Adipocyte (in vitro differentiated cells): Measurements from ENCODE around the gene RGS10.
"Not testable (repeated sequence)": the region's sequence is repeated elsewhere in the genome, so short reads cannot be mapped to it uniquely, and the experiment has no call there.

ENCODE experiments used
- DNase-seq: peaks from one replicate; pipeline ENCODE4 v3.0.0-alpha.2; 2015; ENCODE audit warnings: low read depth
- H3K27me3 ChIP-seq: replicated peaks from 2 replicates; pipeline ENCODE4 v1.7.0; 2013; ENCODE audit warnings: mild to moderate bottlenecking, low read length, moderate library complexity; ENCODE audit not compliant: control insufficient read depth, insufficient read depth
- H3K36me3 ChIP-seq: 2 replicates; pipeline ENCODE4 v1.7.0; 2013; ENCODE audit warnings: low read length, mild to moderate bottlenecking, moderate library complexity; ENCODE audit not compliant: control insufficient read depth, insufficient read depth, severe bottlenecking
- H3K4me1 ChIP-seq: 2 replicates; pipeline ENCODE4 v1.7.0; 2013; ENCODE audit warnings: mild to moderate bottlenecking, low read length, moderate library complexity; ENCODE audit not compliant: control insufficient read depth, insufficient read depth
- H3K4me3 ChIP-seq: 2 replicates; pipeline ENCODE4 v1.7.0; 2013; ENCODE audit warnings: mild to moderate bottlenecking, low read length, moderate library complexity
- H3K9ac ChIP-seq: 2 replicates; pipeline ENCODE4 v1.7.0; 2013; ENCODE audit warnings: mild to moderate bottlenecking, low read length, moderate library complexity
- H3K9me3 ChIP-seq: 2 replicates; pipeline ENCODE4 v1.7.0; 2013; ENCODE audit warnings: mild to moderate bottlenecking, low read length, moderate library complexity; ENCODE audit not compliant: control insufficient read depth

RGS10 gene

DNA sequence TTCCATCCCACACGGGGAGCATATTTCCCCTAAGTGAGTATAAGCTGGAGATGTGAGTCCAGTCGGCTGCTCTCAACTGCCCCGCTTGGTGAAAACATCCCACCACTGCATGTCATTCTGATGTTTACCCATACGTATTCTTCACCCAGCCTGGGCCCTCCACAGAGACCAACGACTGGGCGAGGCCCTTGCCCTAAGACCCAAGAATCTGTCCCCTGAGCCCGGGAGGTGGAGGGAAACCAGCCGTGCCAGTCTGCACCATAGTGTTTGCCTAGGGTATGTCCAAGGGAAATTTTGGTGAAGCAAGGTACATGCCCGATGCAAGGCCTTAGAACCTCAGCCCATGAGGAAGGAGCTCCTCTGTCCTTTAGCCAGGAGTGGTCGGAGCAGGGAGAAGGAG lies 67.9 kb downstream of the RGS10 start:
- H3K4me3 ChIP-seq = no peak overlapping the region
- H3K27me3 ChIP-seq = peaks cover 69% of the 10 kb centered on the region
- no peak overlapping the region for H3K9ac ChIP-seq
- H3K9me3 ChIP-seq = peaks cover 2% of the 10 kb centered on the region
- DNase-seq = no peak
- H3K4me1 ChIP-seq = no peaks in the 10 kb centered on the region
- no peaks in the 10 kb centered on the region for H3K36me3 ChIP-seq

DNA sequence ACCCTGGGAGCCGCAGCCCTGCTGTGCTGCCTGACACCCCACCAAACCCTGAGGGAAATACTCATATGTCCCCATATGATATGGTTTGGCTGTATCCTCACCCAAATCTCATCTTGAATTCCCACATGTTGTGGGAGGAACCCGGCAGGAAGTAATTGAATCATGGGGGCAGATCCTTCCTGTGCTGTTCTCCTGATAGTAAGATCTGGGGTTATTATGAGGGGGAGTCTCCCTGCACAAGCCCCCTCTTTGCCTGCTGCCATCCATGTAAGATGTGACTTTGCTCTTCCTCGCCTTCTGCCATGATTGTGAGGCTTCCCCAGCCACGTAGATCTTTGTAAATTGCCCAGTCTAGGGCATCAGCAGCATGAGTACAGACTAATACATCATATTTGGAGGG lies 68.7 kb downstream of the RGS10 start:
- Histone ChIP-seq H3K4me1 (no peaks in the 10 kb centered on the region), H3K36me3 (no peaks in the 10 kb centered on the region), H3K9me3 (peaks cover 2% of the 10 kb centered on the region), H3K9ac (no peak overlapping the region), H3K4me3 (no peak overlapping the region), H3K27me3 (peaks cover 67% of the 10 kb centered on the region)
- no peak for DNase-seq

DNA sequence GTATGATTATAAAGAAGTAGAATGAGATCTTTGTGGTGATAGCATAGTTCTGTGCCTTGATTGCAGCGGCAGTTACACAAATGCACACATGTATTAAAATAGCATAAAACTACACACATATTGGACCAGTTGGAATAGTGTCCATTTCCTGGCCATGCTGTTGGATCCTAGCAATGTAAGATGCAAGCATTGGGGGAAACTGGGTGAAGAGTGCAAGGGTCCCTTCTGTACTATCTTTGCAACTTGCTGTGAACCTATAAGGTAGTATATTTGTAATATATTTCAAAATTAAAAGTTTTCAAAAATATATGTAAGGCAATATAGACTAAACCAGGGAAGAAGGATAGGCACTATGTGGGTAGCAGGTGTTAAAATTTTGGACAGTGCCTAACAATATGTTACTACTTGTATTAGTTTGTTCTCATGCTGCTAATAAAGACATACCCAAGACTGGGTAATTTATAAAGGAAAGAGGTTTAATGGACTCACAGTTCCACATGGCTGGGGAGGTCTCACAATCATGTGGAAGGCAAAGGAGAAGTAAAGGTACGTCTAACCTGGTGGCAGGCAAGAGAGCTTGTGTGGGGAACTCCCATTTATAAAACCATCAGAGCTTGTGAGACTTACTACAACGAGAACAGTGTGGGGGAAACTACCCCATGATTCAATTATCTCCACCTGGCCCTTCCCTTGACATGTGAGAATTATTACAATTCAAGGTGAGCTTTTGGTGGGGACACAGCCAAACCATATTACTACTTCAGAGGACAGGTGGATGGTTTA lies 71.4 kb downstream of the RGS10 start:
- Histone ChIP-seq H3K27me3 (peaks cover 54% of the 10 kb centered on the region), H3K9ac (no peak overlapping the region), H3K4me1 (no peaks in the 10 kb centered on the region), H3K9me3 (peaks cover 2% of the 10 kb centered on the region), H3K4me3 (no peak overlapping the region), H3K36me3 (no peaks in the 10 kb centered on the region)
- no peak for DNase-seq

DNA sequence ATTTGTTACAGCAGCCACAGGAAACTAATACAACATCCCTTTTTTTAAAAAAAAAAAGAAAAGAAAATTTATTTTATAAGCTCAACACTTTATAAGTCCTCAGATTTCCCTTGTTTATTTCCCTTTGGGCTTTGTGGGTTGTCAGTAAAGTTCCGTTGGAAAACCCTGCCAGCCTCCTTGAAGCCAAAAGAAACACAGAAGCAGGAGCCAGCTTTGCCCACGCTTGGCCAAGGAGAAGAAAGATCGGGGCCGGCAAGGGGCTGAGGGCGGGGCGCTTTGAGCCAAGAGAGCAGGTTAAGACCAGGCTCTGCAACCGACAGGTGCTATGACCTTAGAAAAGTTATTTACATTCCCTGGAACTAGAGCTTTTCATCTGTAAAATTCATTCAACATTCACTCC lies 72.7 kb downstream of the RGS10 start:
- Histone ChIP-seq H3K27me3 (peaks cover 49% of the 10 kb centered on the region), H3K4me3 (no peak overlapping the region), H3K4me1 (no peaks in the 10 kb centered on the region), H3K9ac (no peak overlapping the region), H3K9me3 (peaks cover 2% of the 10 kb centered on the region), H3K36me3 (no peaks in the 10 kb centered on the region)
- no peak for DNase-seq

DNA sequence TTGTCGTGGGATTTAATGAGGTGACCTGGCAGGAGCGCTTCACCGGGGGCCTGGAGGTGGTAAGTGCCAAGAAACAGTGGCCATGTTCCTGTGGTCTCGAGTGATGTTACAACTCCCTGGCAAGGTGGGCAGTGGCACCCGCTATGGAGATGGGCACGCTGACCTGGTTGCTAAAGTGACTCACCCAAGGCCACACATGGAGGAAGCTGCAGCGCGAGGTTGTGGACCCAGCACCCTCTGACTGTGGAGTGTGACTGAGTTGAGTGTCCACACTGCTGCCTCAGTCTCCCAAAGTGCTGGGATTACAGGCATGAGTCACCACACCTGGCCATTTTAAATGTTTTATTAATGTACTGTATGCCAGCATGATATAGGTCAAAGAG lies 73.2 kb downstream of the RGS10 start:
- H3K4me3 ChIP-seq = no peak overlapping the region
- no peaks in the 10 kb centered on the region for H3K36me3 ChIP-seq
- H3K9me3 ChIP-seq = peaks cover 2% of the 10 kb centered on the region
- DNase-seq = no peak
- H3K9ac ChIP-seq = no peak overlapping the region
- H3K4me1 ChIP-seq = no peaks in the 10 kb centered on the region
- H3K27me3 ChIP-seq = peaks cover 43% of the 10 kb centered on the region

DNA sequence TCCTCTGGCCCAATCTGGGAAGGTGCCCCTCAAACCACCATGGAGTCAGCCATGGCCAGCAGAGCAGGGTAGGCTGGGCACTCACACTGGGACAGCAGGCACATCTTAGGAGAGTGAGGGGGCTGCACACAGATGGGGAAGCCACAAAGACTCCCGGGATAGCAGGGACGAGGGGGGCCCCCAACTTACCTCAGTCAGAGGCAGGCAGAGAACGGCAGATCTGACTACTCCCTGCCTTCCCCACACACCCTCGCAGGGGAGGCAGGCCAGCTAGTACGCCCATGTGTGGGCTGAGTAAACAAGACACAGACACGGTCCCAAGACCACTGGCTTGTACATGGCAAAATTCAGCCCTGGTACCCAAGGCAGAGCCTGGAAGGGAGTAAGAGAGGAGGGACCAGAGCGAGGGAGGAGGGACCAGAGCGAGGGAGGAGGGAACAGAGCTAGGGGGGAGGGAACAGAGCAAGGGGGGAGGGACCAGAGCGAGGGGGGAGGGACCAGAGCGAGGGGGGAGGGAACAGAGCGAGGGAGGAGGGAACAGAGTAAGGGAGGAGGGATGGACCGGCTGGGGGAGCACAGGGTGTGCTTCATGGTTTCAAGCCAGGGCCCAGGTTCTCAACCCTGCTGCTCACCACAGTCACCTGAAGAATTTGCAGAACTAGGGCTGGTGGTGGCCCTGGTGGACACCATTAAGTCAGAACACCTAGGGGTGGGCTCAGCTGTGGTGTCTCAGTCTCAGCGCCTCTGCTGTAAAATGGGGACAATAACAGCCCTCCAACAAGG lies 73.8 kb downstream of the RGS10 start:
- Histone ChIP-seq H3K9ac (no peak overlapping the region), H3K9me3 (no peaks in the 10 kb centered on the region), H3K36me3 (no peaks in the 10 kb centered on the region), H3K4me1 (no peaks in the 10 kb centered on the region), H3K4me3 (no peak overlapping the region), H3K27me3 (peaks cover 38% of the 10 kb centered on the region)
- no peak for DNase-seq

DNA sequence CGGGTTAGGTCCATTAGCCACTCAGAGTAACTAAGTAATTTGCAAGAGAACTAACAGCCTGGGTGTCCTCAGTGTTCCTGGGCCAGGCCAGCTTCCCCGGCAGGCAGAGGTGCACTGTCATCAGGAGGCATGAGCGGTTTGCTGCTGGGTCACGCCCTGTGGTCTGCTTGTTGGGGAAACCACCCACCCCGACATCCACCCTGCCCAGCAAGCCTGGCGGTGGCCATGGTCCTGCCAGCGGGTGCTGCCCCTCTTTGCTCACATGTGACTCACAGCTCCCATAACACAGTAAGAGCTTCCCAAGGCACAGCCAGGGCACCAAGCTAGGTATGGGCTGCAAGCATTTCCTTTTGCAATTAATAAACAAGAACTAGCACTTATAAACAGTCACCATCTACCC lies 75.9 kb downstream of the RGS10 start:
- Histone ChIP-seq H3K9ac (no peak overlapping the region), H3K36me3 (no peaks in the 10 kb centered on the region), H3K9me3 (peaks cover 7% of the 10 kb centered on the region), H3K27me3 (peaks cover 25% of the 10 kb centered on the region), H3K4me3 (no peak overlapping the region), H3K4me1 (no peaks in the 10 kb centered on the region)
- no peak for DNase-seq

DNA sequence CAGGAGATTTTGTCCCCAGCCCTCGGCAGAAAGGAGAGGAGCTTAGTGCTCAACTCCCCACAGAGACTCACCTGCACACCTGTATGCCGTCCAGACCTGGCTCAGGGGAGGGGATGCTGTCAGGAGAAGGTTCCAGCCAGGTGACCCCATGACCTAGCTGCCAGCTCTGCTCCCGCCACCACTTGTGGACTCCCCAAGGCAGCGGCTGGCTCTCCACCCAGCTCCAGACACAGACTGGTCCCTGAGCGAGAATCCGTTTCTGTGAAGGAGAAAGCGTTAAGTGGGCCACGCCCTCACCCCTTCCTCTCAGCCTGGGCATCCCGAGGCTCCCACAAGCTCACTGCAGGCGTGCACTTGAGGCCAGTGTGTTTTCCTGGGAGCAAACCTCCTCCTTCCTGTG lies 76.4 kb downstream of the RGS10 start:
- Histone ChIP-seq H3K9ac (no peak overlapping the region), H3K9me3 (peaks cover 7% of the 10 kb centered on the region), H3K27me3 (peaks cover 25% of the 10 kb centered on the region), H3K4me3 (no peak overlapping the region), H3K36me3 (no peaks in the 10 kb centered on the region), H3K4me1 (no peaks in the 10 kb centered on the region)
- no peak for DNase-seq

DNA sequence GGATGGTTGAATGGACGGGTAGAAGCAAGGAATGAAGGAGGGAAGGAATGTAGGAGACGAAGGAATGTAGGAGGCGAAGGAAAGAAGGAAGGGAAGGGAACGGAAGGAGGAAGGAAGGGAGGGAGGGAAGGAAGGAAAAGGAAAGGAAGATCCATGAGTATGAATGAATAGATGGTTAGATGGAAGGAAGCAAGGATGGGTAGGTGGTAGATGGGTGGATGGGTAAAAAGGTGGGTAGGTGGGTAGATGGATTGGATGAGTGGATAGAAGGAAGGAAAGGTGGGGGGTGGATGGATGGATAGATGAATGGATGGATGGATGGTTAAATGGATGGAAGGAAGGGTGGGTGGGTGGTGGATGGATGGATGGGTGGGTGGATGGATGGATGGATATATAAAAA lies 77.4 kb downstream of the RGS10 start:
- Histone ChIP-seq H3K27me3 (peaks cover 25% of the 10 kb centered on the region), H3K9me3 (peaks cover 7% of the 10 kb centered on the region), H3K4me1 (no peaks in the 10 kb centered on the region), H3K36me3 (no peaks in the 10 kb centered on the region), H3K9ac (no peak overlapping the region), H3K4me3 (no peak overlapping the region)
- DNase-seq = no peak

DNA sequence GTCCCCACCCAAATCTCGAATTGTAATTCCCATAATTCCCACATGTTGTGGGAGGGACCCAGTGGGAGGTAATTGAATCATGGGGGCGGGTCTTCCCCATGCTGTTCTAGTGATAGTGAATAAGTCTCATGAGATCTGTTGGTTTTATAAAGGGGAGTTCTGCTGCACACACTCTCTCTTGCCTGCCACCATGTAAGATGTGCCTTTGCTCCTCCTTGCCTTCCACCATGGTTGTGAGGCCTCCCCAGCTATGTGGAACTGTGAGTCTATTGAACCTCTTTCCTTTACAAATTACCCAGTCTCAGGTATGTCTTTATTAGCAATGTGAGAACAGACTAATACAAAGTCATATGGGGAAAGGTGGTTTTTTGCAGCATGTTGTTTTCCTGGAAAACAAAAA lies 79.3 kb downstream of the RGS10 start:
- not testable (repeated sequence) for H3K4me1 ChIP-seq, H3K9ac ChIP-seq, H3K4me3 ChIP-seq, H3K36me3 ChIP-seq, H3K9me3 ChIP-seq, DNase-seq
- H3K27me3 ChIP-seq = peaks cover 20% of the 10 kb centered on the region

DNA sequence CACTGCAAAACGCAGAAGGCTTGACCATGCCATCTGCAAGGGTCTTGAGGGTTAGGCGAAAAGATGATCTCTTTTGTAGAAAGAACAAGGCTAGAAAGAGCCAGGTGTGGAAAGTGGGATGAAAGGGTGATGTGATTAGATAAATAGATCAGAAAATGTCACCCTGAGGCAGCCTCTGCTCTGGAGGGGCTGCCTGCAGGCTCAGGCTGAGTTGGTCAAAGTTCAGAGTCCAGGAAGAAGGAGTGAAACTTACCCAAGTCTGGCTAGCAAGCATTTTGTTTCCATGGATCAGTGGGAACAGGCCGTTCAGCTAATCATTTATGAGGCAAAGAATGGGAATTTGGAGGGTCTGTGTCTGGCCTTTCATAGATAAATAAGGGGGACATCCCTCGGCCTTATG lies 79.7 kb downstream of the RGS10 start:
- H3K9me3 ChIP-seq = peaks cover 7% of the 10 kb centered on the region
- no peaks in the 10 kb centered on the region for H3K4me1 ChIP-seq
- no peak overlapping the region for H3K9ac ChIP-seq
- H3K36me3 ChIP-seq = no peaks in the 10 kb centered on the region
- DNase-seq = no peak
- H3K4me3 ChIP-seq = no peak overlapping the region
- H3K27me3 ChIP-seq = peaks cover 20% of the 10 kb centered on the region
